ENCODE data around the gene TCAP.
"Not testable (repeated sequence)": the region's sequence is repeated elsewhere in the genome, so short reads cannot be mapped to it uniquely, and the experiment has no call there.

Gene TCAP

GRCh38 chr17:39706921-39707337 lies 41.8 kb downstream of the TCAP start:
- DNase-seq, result no peak

- DNase-seq, result no peak
Observed at GRCh38 chr17:39709319-39709997, 44.3 kb downstream of the TCAP start.

DNA sequence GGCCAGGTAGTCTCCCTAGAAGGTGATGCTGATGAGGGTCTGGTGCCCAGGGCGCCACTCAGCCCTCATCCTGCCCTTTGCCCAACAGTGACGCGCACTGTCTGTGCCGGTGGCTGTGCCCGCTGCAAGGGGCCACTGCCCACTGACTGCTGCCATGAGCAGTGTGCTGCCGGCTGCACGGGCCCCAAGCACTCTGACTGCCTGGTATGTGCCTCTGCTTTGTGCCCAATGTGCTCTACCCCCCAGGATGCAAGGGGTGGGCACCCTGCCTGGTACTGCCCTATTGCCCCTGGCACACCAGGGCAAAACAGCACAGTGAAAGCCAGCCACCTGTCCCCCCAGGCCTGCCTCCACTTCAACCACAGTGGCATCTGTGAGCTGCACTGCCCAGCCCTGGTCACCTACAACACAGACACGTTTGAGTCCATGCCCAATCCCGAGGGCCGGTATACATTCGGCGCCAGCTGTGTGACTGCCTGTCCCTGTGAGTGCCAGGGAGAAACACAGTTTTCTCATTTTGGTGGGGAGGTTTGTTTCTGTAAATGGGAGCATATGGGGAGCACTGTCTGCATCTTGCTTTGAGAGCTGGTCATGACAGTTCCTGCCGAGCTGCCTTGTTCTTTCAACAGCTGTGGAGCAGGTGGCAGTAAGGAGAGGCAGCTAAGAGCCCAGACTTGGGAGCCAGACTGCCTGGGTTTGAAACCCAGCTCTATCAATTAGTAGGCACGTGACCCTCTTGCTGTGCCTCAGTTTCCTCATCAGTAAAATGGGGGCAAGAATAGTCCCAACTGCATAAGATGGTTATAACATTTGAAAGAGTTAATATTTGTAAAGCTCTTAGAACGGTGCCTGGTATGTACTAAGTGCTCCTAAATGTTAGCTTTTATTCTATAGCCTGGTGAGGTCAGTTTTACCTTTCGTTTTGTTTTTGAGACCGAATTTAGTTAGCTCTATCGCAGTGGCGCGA lies 45.1 kb downstream of the TCAP start:
- no peak for DNase-seq

GRCh38 chr17:39711071-39711470 lies 45.9 kb downstream of the TCAP start:
- not testable (repeated sequence) for DNase-seq

GRCh38 chr17:39711851-39712250 lies 46.7 kb downstream of the TCAP start:
- DNase-seq, result no peak

- DNase-seq, result no peak
Observed at GRCh38 chr17:39714234-39714633, 49.1 kb downstream of the TCAP start.

DNA sequence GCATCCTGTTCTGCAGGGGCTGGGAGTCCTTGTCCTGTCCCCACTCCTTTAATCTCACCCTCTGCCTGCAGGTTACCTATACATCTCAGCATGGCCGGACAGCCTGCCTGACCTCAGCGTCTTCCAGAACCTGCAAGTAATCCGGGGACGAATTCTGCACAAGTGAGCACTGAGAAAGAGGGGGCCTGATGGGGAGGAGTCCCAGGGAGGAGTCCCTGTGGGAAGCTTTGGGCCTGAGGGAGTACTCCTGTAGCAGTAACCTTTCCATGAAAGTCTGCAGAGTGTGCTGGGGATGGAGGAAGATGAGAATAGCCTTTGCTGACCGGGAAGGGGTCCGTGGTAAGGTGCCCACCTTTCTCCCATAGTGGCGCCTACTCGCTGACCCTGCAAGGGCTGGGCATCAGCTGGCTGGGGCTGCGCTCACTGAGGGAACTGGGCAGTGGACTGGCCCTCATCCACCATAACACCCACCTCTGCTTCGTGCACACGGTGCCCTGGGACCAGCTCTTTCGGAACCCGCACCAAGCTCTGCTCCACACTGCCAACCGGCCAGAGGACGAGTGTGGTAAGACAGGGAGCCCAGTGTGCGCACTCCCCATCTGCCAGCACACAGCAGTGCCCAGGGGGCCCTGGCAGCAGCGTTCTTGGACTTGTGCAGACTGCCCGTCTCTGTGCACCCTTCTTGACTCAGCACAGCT lies 50.4 kb downstream of the TCAP start:
- no peak for DNase-seq

All from activated CD4-positive, alpha-beta T cell treated with anti-CD3 and anti-CD28 coated beads, Interleukin-2, amount 50 U/mL, for 1 hour (primary cell).